HCT116 (cell line): Measurements from ENCODE around the gene DLL1. TPM values are rescaled to one million over a fixed set of nuclear protein-coding genes. Genes with fewer than 3 reads are reported as not detected.

Source experiments
- ATAC-seq: fragments of 200-7000 bp; cut with Tn5 transposase; 2 replicates; pipeline ENCODE4 v1.9.1; 2020; ENCODE audit warnings: mild to moderate bottlenecking, moderate library complexity
- BruUV-seq: library from RNA; stranded (reverse); fragments of 400-500 nt; replicated peaks from 2 replicates; lab custom pipeline; 2021; lab: Mats Ljungman, UMichigan
- CTCF ChIA-PET: fragments of 300-600 bp; sonication (Branson Sonifier 250); formaldehyde crosslinking; loops from one replicate; lab custom pipeline; 2021; ENCODE audit warnings: antibody characterized with exemption; lab: Charles Lee
- POLR2A ChIA-PET: fragments of 300-600, 350-600 bp; sonication (Branson Sonifier 250); formaldehyde crosslinking; loops from one replicate; lab custom pipeline; 2021; ENCODE audit warnings: antibody characterized with exemption; lab: Charles Lee
- RAD21 ChIA-PET, 2 experiments: fragments of 300-600 bp; sonication (Branson Sonifier 250); formaldehyde crosslinking; loops; one replicate each; lab custom pipeline; 2023; ENCODE audit warnings: low total read pairs in 2 of 2; ENCODE audit not compliant: uncharacterized antibody in 2 of 2, unreplicated experiment in 2 of 2, low non-redundant PET in 1 of 2; lab: Charles Lee
- DNase-seq: peaks from one replicate; pipeline ENCODE4 v3.0.0-alpha.2; 2010; ENCODE audit warnings: low read depth, low spot score
- H2AFZ ChIP-seq: fragments of 200-600 bp; shearing (Covaris generic), sonication (generic); 2 replicates; pipeline ENCODE4 v1.6.1; 2017; ENCODE audit warnings: low read depth, mixed run types, mixed read lengths, antibody characterized with exemption, low read length; ENCODE audit not compliant: poor library complexity, severe bottlenecking
- H3K27ac ChIP-seq: 2 replicates; pipeline ENCODE4 v1.5.1; 2012; ENCODE audit warnings: low read depth, low read length
- H3K27me3 ChIP-seq: fragments of 200-600 bp; sonication (generic); 2 replicates; pipeline ENCODE4 v1.6.1; 2016; ENCODE audit warnings: mixed run types, low read length, mixed read lengths; ENCODE audit not compliant: insufficient read depth
- H3K36me3 ChIP-seq, 2 experiments: fragments of 200-500 bp in 1 of 2; fragments of 200-600 bp in 1 of 2; sonication (Bioruptor generic) in 1 of 2; sonication (generic) in 1 of 2; 2 replicates each; pipeline versions ENCODE4 v1.5.1 to v1.6.1; 2014 to 2016; ENCODE audit warnings: low read length in 2 of 2, inconsistent platforms in 1 of 2, mixed read lengths in 1 of 2, mixed run types in 1 of 2; ENCODE audit not compliant: insufficient read depth in 2 of 2, control insufficient read depth in 1 of 2
- H3K4me1 ChIP-seq, 2 experiments: fragments of 200-600 bp in 1 of 2; sonication (generic) in 1 of 2; 2 replicates each; pipeline versions ENCODE4 v1.5.1 to v1.6.1; 2012 to 2017; ENCODE audit warnings: low read length in 2 of 2, inconsistent platforms in 1 of 2, mild to moderate bottlenecking in 1 of 2, mixed read lengths in 1 of 2, mixed run types in 1 of 2, moderate library complexity in 1 of 2; ENCODE audit not compliant: insufficient read depth in 2 of 2, control insufficient read depth in 1 of 2
- H3K4me2 ChIP-seq: fragments of 200-600 bp; sonication (generic); 2 replicates; pipeline ENCODE4 v1.6.1; 2017; ENCODE audit warnings: mixed run types, low read length, mixed read lengths
- H3K4me3 ChIP-seq, 2 experiments: fragments of 200-600 bp in 1 of 2; sonication (generic) in 1 of 2; replicated peaks in 1 of 2; 2 replicates each; pipeline ENCODE4 v1.5.1; 2011 to 2016; ENCODE audit warnings: low read length in 2 of 2, control low read depth in 1 of 2, low read depth in 1 of 2, mild to moderate bottlenecking in 1 of 2, mixed read lengths in 1 of 2, mixed run types in 1 of 2
- H3K79me2 ChIP-seq: fragments of 200-600 bp; sonication (generic); 2 replicates; pipeline ENCODE4 v1.6.1; 2017; ENCODE audit warnings: mild to moderate bottlenecking, mixed run types, low read length, moderate library complexity, mixed read lengths; ENCODE audit not compliant: insufficient read depth
- H3K9ac ChIP-seq: fragments of 200-600 bp; sonication (generic); 2 replicates; pipeline ENCODE4 v1.6.1; 2016; ENCODE audit warnings: low read length, mixed read lengths
- H3K9me2 ChIP-seq: fragments of 200-600 bp; sonication (generic), shearing (Covaris generic); 2 replicates; pipeline ENCODE4 v1.6.1; 2017; ENCODE audit warnings: mixed run types, mild to moderate bottlenecking, moderate library complexity; ENCODE audit not compliant: insufficient read depth
- H3K9me3 ChIP-seq, 2 experiments: fragments of 200-500 bp in 1 of 2; fragments of 200-600 bp in 1 of 2; sonication (Bioruptor generic) in 1 of 2; sonication (generic) in 1 of 2; 2 replicates each; pipeline ENCODE4 v1.6.1; 2014 to 2017; ENCODE audit warnings: low read length in 2 of 2, mixed read lengths in 2 of 2, inconsistent platforms in 1 of 2, low read depth in 1 of 2, mild to moderate bottlenecking in 1 of 2, mixed run types in 1 of 2, moderate library complexity in 1 of 2; ENCODE audit not compliant: control insufficient read depth in 1 of 2, insufficient read depth in 1 of 2
- H4K20me1 ChIP-seq: fragments of 200-600 bp; sonication (generic), shearing (Covaris generic); 2 replicates; pipeline ENCODE4 v1.6.1; 2017; ENCODE audit warnings: mixed run types, mild to moderate bottlenecking, moderate library complexity; ENCODE audit not compliant: insufficient read depth
- CBX3 ChIP-seq: IDR thresholded peaks from 2 replicates; pipeline ENCODE4 v1.6.1; 2012; ENCODE audit warnings: low read depth
- ELF1 ChIP-seq: IDR thresholded peaks from 2 replicates; pipeline ENCODE4 v1.6.1; 2012; ENCODE audit warnings: low read depth, borderline replicate concordance
- EZH2 ChIP-seq: fragments of 200-600 bp; sonication (generic); IDR thresholded peaks from 2 replicates; pipeline ENCODE4 v1.6.1; 2017; ENCODE audit warnings: antibody characterized with exemption, mixed run types
- EZH2phosphoT487 ChIP-seq: fragments of 200-600 bp; IDR thresholded peaks from 2 replicates; pipeline ENCODE4 v1.6.1; 2018; ENCODE audit warnings: antibody characterized with exemption, borderline replicate concordance
- JUND ChIP-seq: IDR thresholded peaks from 2 replicates; pipeline ENCODE4 v1.6.1; 2012
- POLR2A ChIP-seq: IDR thresholded peaks from 2 replicates; pipeline ENCODE4 v1.7.0; 2011; ENCODE audit warnings: borderline replicate concordance; ENCODE audit not compliant: insufficient read depth, insufficient read length; ENCODE audit errors: extremely low read depth
- POLR2AphosphoS5 ChIP-seq: IDR thresholded peaks from 2 replicates; pipeline ENCODE4 v1.6.1; 2011; ENCODE audit warnings: mild to moderate bottlenecking, low read depth, low read length, moderate library complexity
- RAD21 ChIP-seq: IDR thresholded peaks from 2 replicates; pipeline ENCODE4 v1.6.1; 2012; ENCODE audit warnings: low read depth, mild to moderate bottlenecking
- REST ChIP-seq: IDR thresholded peaks from 2 replicates; pipeline ENCODE4 v1.6.1; 2012; ENCODE audit warnings: low read depth
- SIN3A ChIP-seq: IDR thresholded peaks from 2 replicates; pipeline ENCODE4 v1.6.1; 2012; ENCODE audit warnings: low read depth
- SRF ChIP-seq: IDR thresholded peaks from 2 replicates; pipeline ENCODE4 v1.6.1; 2012; ENCODE audit warnings: low read depth
- TCF7L2 ChIP-seq: IDR thresholded peaks from 2 replicates; pipeline ENCODE4 v1.7.0; 2011; ENCODE audit warnings: borderline replicate concordance, inconsistent platforms; ENCODE audit not compliant: insufficient read depth, insufficient read length; ENCODE audit errors: extremely low read depth
- ZFX ChIP-seq: fragments of 450-650 bp; IDR thresholded peaks from 2 replicates; pipeline ENCODE4 v1.6.1; 2017
- ZNF274 ChIP-seq: fragments of 200-500 bp; sonication (Bioruptor generic); IDR thresholded peaks from 2 replicates; pipeline ENCODE4 v1.6.1; 2014; ENCODE audit warnings: mild to moderate bottlenecking, low read depth, low read length, inconsistent platforms
- intact Hi-C: fragments of 100-400 bp; cut with micrococcal nuclease; formaldehyde crosslinking; loops from 2 replicates; pipeline ENCODE4 v1.10.0; 2022
- total RNA-seq: library from RNA; stranded (reverse); gene quantifications from one replicate; pipeline ENCODE4 v1.2.1, GENCODE V29; 2021; ENCODE audit not compliant: unreplicated experiment
- TF ChIP-seq, protein P1 (sequence below), 3 experiments: fragments of 200-600 bp in 1 of 3; sonication (generic) in 1 of 3; IDR thresholded peaks in 2 of 3; conservative IDR thresholded peaks in 1 of 3; 2 replicates each; pipeline ENCODE4 v1.5.1; 2012 to 2017; ENCODE audit warnings: low read depth in 2 of 3, low read length in 2 of 3, antibody characterized with exemption in 1 of 3, borderline replicate concordance in 1 of 3, control low read depth in 1 of 3, mild to moderate bottlenecking in 1 of 3, mixed read lengths in 1 of 3, mixed run types in 1 of 3, moderate library complexity in 1 of 3; ENCODE audit not compliant: insufficient read depth in 1 of 3

Gene DLL1
- total RNA-seq, 1 experiment from 2014 or later: 5.3 TPM

DNA sequence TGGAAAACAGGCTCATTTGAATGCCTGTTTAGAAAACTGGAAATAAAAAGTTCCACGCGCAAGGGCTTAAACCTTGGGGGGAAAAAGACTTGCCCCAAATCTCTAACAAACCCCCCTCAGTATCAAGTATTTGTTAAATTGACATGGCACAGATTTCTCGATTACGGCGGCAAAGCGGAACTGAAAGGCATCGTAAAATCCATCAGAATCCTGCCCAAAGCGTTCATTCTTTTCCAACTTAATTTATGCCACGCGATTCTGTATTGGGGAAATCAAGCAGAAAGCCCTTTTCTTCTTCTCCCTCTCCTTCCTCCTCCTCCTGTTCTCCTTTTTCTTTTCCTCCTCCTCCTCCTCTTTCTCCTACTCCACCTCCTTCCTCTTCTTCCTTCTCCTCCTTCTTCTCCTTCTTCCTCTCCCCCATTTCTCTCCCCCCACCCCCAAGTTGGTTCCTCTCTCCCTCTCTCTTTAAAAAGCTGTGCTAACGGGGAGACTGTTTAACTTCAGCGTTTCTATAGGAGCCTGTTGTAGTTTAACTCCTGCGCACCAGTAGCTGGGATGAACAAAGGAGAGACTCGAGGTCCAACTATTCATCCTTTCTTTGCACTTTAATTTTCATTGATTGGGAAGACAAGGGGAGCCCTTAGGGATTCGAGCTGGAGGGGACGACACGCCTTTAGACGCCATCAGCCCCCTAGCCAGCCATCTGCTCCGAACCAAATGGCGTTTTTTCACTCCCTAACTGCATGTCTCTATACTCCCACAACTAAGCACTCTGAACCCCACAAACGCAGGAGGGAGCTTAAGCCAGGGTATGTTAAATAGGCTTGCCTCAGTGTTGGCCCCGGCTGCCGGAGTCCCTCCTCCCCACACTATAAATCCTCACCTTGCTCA is 2.7 kb upstream of the DLL1 start:
- ChIA-PET POLR2A (interaction anchor here (0.8 kb wide), 1 partner anchor 9 kb away, joined by 3 read pairs; no protein-coding TSS in a partner anchor), RAD21 (interaction anchor here in 1 of 2 experiments (0.7 kb wide), 1 partner anchor 342 kb away, joined by 5 read pairs; no protein-coding TSS in a partner anchor), CTCF (interaction anchor here (0.7 to 2.5 kb wide), 3 partner anchors 244 to 504 kb away, joined by 3 to 14 read pairs (median 4); no protein-coding TSS in a partner anchor)
- peaks cover 4% of the 10 kb centered on the region; the same call in 1 of the 2 replicates for H3K27me3 ChIP-seq
- H3K4me1 ChIP-seq: peaks cover 4 to 21% of the 10 kb centered on the region in 2 experiments; a peak in 3 of 4 replicates
- no peak overlapping the region for H2AFZ ChIP-seq
- ATAC-seq (no peak), DNase-seq (no peak)
- H3K79me2 ChIP-seq: no peaks in the 10 kb centered on the region
- no peak overlapping the region for H3K27ac ChIP-seq
- H3K9me2 ChIP-seq: no peaks in the 10 kb centered on the region
- no peak overlapping the region for H3K9ac ChIP-seq
- no peak overlapping the region for H3K4me2 ChIP-seq
- TF ChIP-seq POLR2AphosphoS5 (no peak), REST (no peak), RAD21 (no peak), TCF7L2 (no peak), JUND (no peak), EZH2phosphoT487 (no peak), POLR2A (no peak), ELF1 (no peak), SIN3A (no peak), EZH2 (no peak), CBX3 (no peak), ZFX (no peak), ZNF274 (no peak), SRF (no peak)
- TF ChIP-seq, protein P1, sequence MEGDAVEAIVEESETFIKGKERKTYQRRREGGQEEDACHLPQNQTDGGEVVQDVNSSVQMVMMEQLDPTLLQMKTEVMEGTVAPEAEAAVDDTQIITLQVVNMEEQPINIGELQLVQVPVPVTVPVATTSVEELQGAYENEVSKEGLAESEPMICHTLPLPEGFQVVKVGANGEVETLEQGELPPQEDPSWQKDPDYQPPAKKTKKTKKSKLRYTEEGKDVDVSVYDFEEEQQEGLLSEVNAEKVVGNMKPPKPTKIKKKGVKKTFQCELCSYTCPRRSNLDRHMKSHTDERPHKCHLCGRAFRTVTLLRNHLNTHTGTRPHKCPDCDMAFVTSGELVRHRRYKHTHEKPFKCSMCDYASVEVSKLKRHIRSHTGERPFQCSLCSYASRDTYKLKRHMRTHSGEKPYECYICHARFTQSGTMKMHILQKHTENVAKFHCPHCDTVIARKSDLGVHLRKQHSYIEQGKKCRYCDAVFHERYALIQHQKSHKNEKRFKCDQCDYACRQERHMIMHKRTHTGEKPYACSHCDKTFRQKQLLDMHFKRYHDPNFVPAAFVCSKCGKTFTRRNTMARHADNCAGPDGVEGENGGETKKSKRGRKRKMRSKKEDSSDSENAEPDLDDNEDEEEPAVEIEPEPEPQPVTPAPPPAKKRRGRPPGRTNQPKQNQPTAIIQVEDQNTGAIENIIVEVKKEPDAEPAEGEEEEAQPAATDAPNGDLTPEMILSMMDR (IDR thresholded peaks at IDR 0.05 in 2 of 3, conservative IDR thresholded peaks at IDR 0.05 in 1 of 3; ENCODE audit: borderline replicate concordance in 1 of 3, insufficient read depth in 1 of 3, low read depth in 2 of 3, low read length in 2 of 3): no peak
- BruUV-seq: no TSS peak
- H3K4me3 ChIP-seq: no peak overlapping the region
- H3K36me3 ChIP-seq: no peaks in the 10 kb centered on the region
- H4K20me1 ChIP-seq: no peaks in the 10 kb centered on the region
- intact Hi-C loops: loop anchor here (2.0 to 10.0 kb wide), 3 partner anchors 231 to 461 kb away; no protein-coding TSS in a partner anchor
- no peaks in the 10 kb centered on the region for H3K9me3 ChIP-seq
